GM12878 (cell line): ENCODE data around the gene IGSF1.
"Not testable (repeated sequence)": the region's sequence is repeated elsewhere in the genome, so short reads cannot be mapped to it uniquely, and the experiment has no call there.

Experiments used
- BACH1 ChIP-seq: fragments of 450-650 bp; IDR thresholded peaks from 2 replicates; pipeline ENCODE4 v1.6.1; 2017; ENCODE audit warnings: mild to moderate bottlenecking, borderline replicate concordance
- CBFB ChIP-seq: IDR thresholded peaks from 2 replicates; pipeline ENCODE4 v1.6.1; 2016; ENCODE audit warnings: antibody characterized with exemption, low read depth
- POLR2A ChIP-seq: IDR thresholded peaks from 2 replicates; pipeline ENCODE4 v1.6.1; 2011; ENCODE audit warnings: low read depth, mild to moderate bottlenecking, low read length
- POLR2AphosphoS5 ChIP-seq: IDR thresholded peaks from 2 replicates; pipeline ENCODE4 v1.6.1; 2011; ENCODE audit warnings: mild to moderate bottlenecking, low read length, inconsistent platforms
- TF ChIP-seq, protein P1 (sequence below), 3 experiments: IDR thresholded peaks in 2 of 3; conservative IDR thresholded peaks in 1 of 3; 2 replicates each; pipeline ENCODE4 v1.5.1; 2011; ENCODE audit warnings: low read depth in 3 of 3, low read length in 3 of 3, mild to moderate bottlenecking in 3 of 3, control low read depth in 2 of 3, moderate library complexity in 2 of 3, inconsistent platforms in 1 of 3, mixed read lengths in 1 of 3; ENCODE audit not compliant: control insufficient read depth in 2 of 3, insufficient read depth in 1 of 3; ENCODE audit errors: extremely low read depth in 1 of 3

GRCh38 chrX:131250984-131251738 lies 37.9 kb downstream of the IGSF1 start:
- TF ChIP-seq POLR2AphosphoS5, BACH1, POLR2A, CBFB: not testable (repeated sequence)
- TF ChIP-seq, protein P1, sequence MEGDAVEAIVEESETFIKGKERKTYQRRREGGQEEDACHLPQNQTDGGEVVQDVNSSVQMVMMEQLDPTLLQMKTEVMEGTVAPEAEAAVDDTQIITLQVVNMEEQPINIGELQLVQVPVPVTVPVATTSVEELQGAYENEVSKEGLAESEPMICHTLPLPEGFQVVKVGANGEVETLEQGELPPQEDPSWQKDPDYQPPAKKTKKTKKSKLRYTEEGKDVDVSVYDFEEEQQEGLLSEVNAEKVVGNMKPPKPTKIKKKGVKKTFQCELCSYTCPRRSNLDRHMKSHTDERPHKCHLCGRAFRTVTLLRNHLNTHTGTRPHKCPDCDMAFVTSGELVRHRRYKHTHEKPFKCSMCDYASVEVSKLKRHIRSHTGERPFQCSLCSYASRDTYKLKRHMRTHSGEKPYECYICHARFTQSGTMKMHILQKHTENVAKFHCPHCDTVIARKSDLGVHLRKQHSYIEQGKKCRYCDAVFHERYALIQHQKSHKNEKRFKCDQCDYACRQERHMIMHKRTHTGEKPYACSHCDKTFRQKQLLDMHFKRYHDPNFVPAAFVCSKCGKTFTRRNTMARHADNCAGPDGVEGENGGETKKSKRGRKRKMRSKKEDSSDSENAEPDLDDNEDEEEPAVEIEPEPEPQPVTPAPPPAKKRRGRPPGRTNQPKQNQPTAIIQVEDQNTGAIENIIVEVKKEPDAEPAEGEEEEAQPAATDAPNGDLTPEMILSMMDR (IDR thresholded peaks at IDR 0.05 in 2 of 3, conservative IDR thresholded peaks at IDR 0.05 in 1 of 3; ENCODE audit: control insufficient read depth in 2 of 3, extremely low read depth in 1 of 3, insufficient read depth in 1 of 3, low read depth in 3 of 3, low read length in 3 of 3): not testable (repeated sequence)
